SKM-1 treated with dmso at 0.1 percent for 144 hours (cell line): ENCODE measurements around the gene PHEX.

Experiments used
- DNase-seq: peaks from one replicate; lab custom pipeline; 2025; ENCODE audit not compliant: unreplicated experiment; lab: John Stamatoyannopoulos, UW

PHEX gene

DNA sequence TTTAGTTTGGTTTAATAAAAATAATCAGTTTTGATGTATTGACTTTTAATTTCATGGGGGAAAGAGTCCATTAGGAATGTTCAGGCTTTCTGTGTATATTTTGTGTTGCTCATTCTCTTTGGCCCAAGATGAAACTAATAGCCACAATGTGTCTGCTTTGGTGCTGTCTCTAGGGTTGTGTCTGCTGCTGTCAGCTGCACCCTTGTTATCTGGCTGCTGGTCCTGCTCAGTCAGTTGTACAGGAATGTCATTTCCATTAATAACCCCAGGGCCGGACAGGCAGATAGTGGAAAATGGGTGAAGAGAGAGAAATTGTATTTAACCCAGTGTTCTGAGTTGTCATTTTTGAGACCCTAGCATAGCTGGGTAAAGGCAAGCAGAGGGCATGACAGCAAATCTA, 115.1 kb downstream of the PHEX start:
- no peak for DNase-seq

- no peak for DNase-seq
Observed at GRCh38 chrX:22147942-22148341, 115.8 kb downstream of the PHEX start.

GRCh38 chrX:22148565-22148964, 116.4 kb downstream of the PHEX start:
- no peak for DNase-seq

- no peak for DNase-seq
Observed at GRCh38 chrX:22150371-22150770, 118.2 kb downstream of the PHEX start.

DNA sequence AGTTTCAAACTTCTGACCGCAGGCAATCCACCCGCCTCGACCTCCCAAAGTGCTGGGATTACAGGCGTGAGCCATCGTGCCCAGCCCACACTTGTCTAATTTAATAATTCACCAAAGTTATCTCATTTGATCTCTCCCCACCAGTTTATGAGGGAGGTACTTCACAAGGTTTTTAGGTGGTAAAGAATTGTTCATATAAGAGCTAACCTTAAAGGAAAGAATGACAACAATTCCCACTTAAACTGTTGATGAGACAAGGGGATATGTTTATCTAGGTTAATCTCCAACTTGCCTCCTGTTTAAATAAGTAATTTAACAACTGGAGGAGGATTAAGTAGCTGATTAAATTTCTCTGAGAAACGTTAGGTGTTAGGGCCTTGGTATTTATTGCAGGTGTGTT, 123.0 kb downstream of the PHEX start:
- DNase-seq: no peak

DNA sequence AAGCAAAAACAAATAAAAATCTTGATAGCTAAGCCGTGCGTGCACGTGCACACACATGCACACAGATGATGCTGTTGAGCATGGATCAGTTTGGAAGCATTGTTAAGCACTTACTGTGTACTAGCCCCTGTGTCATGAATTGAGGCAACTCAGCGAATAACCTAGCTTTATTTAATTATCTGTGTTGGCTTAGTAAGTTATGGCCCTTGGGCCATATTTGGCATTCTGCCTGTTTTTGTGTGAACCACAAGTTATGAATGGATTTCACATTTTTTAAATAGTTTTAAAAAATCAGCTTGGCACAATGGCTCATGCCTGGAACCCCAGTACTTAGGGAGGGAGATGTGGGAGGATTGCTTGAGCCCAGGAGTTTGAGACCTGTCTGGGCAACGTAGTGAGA, 126.9 kb downstream of the PHEX start:
- DNase-seq: no peak

- no peak for DNase-seq
Observed at GRCh38 chrX:22163326-22163725, 131.2 kb downstream of the PHEX start.

- no peak for DNase-seq
Observed at GRCh38 chrX:22164770-22165388, 132.8 kb downstream of the PHEX start.

GRCh38 chrX:22165732-22166457, 133.8 kb downstream of the PHEX start:
- DNase-seq: no peak

DNA sequence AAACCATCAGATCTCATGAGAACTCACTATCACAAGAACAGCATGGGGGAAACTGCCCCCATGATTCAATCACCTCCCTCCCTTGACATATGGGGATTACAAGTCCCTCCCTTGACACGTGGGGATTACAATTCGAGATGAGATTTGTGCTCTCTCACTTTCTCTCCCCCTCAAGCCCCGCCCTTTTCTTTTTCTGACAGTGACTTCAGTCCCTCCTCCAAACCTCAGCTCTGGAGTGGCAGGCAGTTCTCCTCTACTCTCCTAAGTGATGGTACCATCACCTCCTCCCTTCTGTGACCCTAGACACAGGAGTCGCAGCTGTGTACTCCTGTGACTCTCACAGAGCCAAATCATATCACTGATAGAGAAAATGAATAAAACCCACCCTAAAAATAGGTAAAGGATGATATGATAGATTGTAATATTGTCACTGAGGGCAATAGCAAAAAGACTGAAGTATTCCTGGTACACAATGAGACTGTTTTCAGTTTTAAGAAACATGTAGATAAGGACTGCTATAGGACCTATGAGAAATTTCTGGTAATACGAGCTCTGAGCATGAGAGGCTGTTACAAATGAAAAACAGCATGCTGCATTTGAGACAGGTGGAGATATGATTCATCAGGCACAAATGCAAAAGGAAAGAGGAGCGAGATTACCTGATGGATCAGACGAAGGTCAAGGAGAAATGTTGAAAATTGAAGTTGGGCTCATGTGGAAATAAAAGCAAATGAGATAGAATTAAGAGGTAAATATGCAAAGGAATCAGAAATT, 139.3 kb downstream of the PHEX start:
- no peak for DNase-seq

GRCh38 chrX:22173966-22174365, 141.8 kb downstream of the PHEX start:
- no peak for DNase-seq

- no peak for DNase-seq
Observed at GRCh38 chrX:22177950-22178515, 145.9 kb downstream of the PHEX start.

DNA sequence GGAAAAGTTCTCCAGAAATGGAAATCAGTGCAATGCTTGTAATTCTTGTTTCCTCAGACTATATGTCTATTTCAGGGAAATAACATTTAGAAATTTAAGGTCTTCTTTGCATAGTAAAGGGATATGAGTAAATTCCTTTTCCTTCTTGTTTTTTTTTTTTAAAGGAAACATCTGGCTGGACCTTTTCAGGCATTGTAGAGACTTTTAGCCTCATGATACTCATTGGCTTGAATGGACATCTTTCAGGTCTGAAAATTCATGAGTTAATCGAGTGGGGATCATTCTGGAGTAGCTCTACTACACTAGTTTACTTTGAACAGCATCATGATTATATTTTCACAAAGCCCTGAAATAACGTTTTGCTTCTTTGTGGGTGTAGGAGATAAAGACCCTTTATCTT, 152.0 kb downstream of the PHEX start:
- DNase-seq: no peak

DNA sequence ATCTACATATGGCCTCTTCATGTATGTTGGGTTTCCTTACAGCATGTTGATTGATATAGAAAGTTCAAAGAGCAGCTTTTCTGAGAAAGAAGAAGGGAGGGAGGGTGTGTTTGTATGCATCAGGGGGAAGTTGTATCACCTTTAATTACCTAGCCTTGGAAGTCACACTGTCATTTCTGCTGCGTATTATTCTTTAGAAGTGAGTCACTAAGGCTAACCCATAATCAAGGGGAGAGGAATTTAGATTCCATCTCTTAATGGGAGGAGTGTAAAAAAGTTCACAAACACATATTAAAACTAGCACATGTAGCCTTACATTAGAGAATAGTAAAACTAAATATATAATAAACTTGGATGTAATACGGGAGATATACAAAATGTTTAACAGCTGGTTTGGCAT, 154.0 kb downstream of the PHEX start:
- no peak for DNase-seq

GRCh38 chrX:22192419-22193060, 160.4 kb downstream of the PHEX start:
- peak; percentile 1 for DNase-seq

- DNase-seq: no peak
Observed at GRCh38 chrX:22193851-22194659, 161.9 kb downstream of the PHEX start.

- no peak for DNase-seq
Observed at GRCh38 chrX:22194660-22194945, 162.5 kb downstream of the PHEX start.

DNA sequence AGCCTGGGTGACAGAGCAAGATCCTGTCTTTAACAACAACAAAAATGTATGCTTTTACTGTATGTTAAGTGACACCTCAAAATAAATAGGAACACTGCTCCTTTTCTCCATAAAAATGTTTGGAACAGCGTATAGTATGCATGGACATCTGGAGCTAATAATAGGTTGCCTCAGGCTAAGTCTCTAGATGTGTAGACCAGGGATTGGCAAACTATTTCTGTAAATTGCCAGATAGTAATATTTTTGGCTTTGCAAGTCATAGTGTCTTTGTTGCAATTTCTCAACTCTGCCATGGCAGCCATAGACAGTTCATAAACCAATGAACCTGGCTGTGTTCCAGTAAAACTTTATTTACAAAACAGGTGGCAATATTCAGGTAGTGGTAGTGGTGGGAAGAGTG, 164.0 kb downstream of the PHEX start:
- DNase-seq: no peak

- no peak for DNase-seq
Observed at GRCh38 chrX:22202251-22202650, 170.1 kb downstream of the PHEX start.

GRCh38 chrX:22203186-22203585, 171.1 kb downstream of the PHEX start:
- no peak for DNase-seq

DNA sequence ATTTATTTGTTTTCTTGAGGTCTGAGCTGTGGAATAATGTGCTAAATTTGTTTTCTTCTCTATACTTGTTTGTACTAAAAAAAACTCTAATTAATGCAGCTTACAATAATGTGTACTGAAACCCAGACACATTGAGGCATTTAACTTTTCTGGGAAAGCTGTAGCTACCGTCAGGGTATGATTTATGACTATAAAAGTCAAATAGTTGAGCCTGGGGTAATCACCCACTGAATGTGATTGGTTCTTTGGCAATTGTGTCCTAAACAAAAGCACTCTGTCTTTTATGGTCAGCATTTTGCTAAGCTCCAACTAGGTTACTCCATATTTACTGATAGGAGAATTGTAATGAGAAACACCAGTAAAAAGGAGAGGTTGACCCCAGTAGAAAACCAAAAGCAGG, 174.7 kb downstream of the PHEX start:
- DNase-seq: no peak
